Panc1 (cell line): ENCODE data around the gene MAP3K2. TPM values are rescaled to one million over a fixed set of nuclear protein-coding genes. Genes with fewer than 3 reads are reported as not detected.
A peak's percentile ranks its signal among the peaks of the same experiment; 100 is the strongest.

ENCODE experiments used
- ATAC-seq: fragments of 200-7000 bp; cut with Tn5 transposase; 2 replicates; pipeline ENCODE4 v1.9.1; 2020; ENCODE audit warnings: mild to moderate bottlenecking, moderate library complexity
- BruUV-seq: library from RNA; stranded (reverse); fragments of 400-500 nt; replicated peaks from 2 replicates; lab custom pipeline; 2021; lab: Mats Ljungman, UMichigan
- CTCF ChIA-PET: fragments of 300-600 bp; sonication (Branson Sonifier 250); formaldehyde crosslinking; loops from one replicate; lab custom pipeline; 2022; ENCODE audit warnings: antibody characterized with exemption; lab: Charles Lee
- POLR2A ChIA-PET: fragments of 300-600 bp; sonication (Branson Sonifier 250); formaldehyde crosslinking; loops from one replicate; lab custom pipeline; 2022; ENCODE audit warnings: antibody characterized with exemption; lab: Charles Lee
- DNase-seq: peaks from one replicate; pipeline ENCODE4 v3.0.0-alpha.2; 2010; ENCODE audit warnings: low read depth, low spot score
- H3K27ac ChIP-seq: 2 replicates; pipeline ENCODE4 v1.5.1; 2011; ENCODE audit warnings: mild to moderate bottlenecking, low read length, inconsistent platforms
- H3K27me3 ChIP-seq: fragments of 200-500 bp; sonication (Bioruptor generic); 2 replicates; pipeline ENCODE4 v1.6.0; 2014; ENCODE audit warnings: low read length, inconsistent platforms; ENCODE audit not compliant: control insufficient read depth, insufficient read depth
- H3K36me3 ChIP-seq: fragments of 200-500 bp; sonication (Bioruptor generic); 2 replicates; pipeline ENCODE4 v1.5.1; 2014; ENCODE audit warnings: inconsistent platforms, mild to moderate bottlenecking, low read length, moderate library complexity; ENCODE audit not compliant: control insufficient read depth, insufficient read depth
- H3K4me1 ChIP-seq: 2 replicates; pipeline ENCODE4 v1.5.1; 2011; ENCODE audit warnings: inconsistent platforms, mild to moderate bottlenecking, low read length, moderate library complexity; ENCODE audit not compliant: control insufficient read depth, insufficient read depth
- H3K4me3 ChIP-seq, 2 experiments: 2 replicates each; pipeline ENCODE4 v1.5.1; 2011 to 2012; ENCODE audit warnings: low read depth in 2 of 2, low read length in 2 of 2, mild to moderate bottlenecking in 2 of 2, inconsistent platforms in 1 of 2, moderate library complexity in 1 of 2
- H3K9me3 ChIP-seq: fragments of 200-500 bp; sonication (Bioruptor generic); 2 replicates; pipeline ENCODE4 v1.5.1; 2014; ENCODE audit warnings: low read depth, mild to moderate bottlenecking, inconsistent platforms, low read length, moderate library complexity; ENCODE audit not compliant: control insufficient read depth, insufficient read depth
- CTCF ChIP-seq: fragments of 450-650 bp; IDR thresholded peaks from 2 replicates; pipeline ENCODE4 v1.5.1; 2017; ENCODE audit warnings: mild to moderate bottlenecking
- POLR2AphosphoS5 ChIP-seq: IDR thresholded peaks from 2 replicates; pipeline ENCODE4 v1.6.1; 2012; ENCODE audit warnings: mild to moderate bottlenecking, low read depth, low read length, moderate library complexity
- REST ChIP-seq, 2 experiments: IDR thresholded peaks; 2 replicates each; pipeline ENCODE4 v1.6.1; 2011 to 2012; ENCODE audit warnings: low read depth in 2 of 2, control low read depth in 1 of 2, low read length in 1 of 2, mild to moderate bottlenecking in 1 of 2, moderate library complexity in 1 of 2; ENCODE audit not compliant: insufficient read depth in 1 of 2
- SIN3A ChIP-seq: IDR thresholded peaks from 2 replicates; pipeline ENCODE4 v1.6.1; 2012; ENCODE audit warnings: low read depth, mild to moderate bottlenecking, low read length, moderate library complexity, borderline replicate concordance; ENCODE audit not compliant: insufficient read depth
- TCF7L2 ChIP-seq: IDR thresholded peaks from 2 replicates; pipeline ENCODE4 v1.6.1; 2011; ENCODE audit warnings: mild to moderate bottlenecking, low read depth, low read length, inconsistent platforms
- in situ Hi-C: cut with HindIII; loops from 2 replicates; pipeline ENCODE4 v1.10.0; 2016; ENCODE audit warnings: low sequenced_read_pairs, low pct_unique_long_range_greater_than_20kb
- intact Hi-C: fragments of 100-400 bp; cut with micrococcal nuclease; formaldehyde crosslinking; loops from one replicate; pipeline ENCODE4 v1.10.0; 2022; ENCODE audit not compliant: unreplicated experiment
- total RNA-seq: library from RNA; stranded (reverse); gene quantifications from one replicate; pipeline ENCODE4 v1.2.1, GENCODE V29; 2021; ENCODE audit not compliant: unreplicated experiment

Gene MAP3K2
- total RNA-seq, 1 experiment from 2014 or later = 70.6 TPM

- Histone ChIP-seq H3K27ac (peak overlapping the region; percentile 74; the same call in 1 of the 2 replicates), H3K9me3 (no peaks in the 10 kb centered on the region), H3K4me1 (peaks cover 58% of the 10 kb centered on the region), H3K4me3 (no peak overlapping the region), H3K27me3 (no peaks in the 10 kb centered on the region), H3K36me3 (no peaks in the 10 kb centered on the region)
- DNase-seq (no peak), ATAC-seq (no peak)
- intact Hi-C loops = no loop called here
- BruUV-seq = no TSS peak
- ChIA-PET CTCF (interaction anchor here (0.6 kb wide), 1 partner anchor 77 kb away, joined by 3 read pairs; no protein-coding TSS in a partner anchor), POLR2A (interaction anchor here (0.6 kb wide), 1 partner anchor 192 kb away, joined by 3 read pairs; no protein-coding TSS in a partner anchor)
- TF ChIP-seq POLR2AphosphoS5 (no peak), TCF7L2 (no peak), CTCF (no peak), SIN3A (no peak), REST (IDR thresholded peaks at IDR 0.05; ENCODE audit: insufficient read depth in 1 of 2, low read depth in 2 of 2, low read length in 1 of 2) (no peak)
- in situ Hi-C loops = no loop called here
Measured at GRCh38 chr2:127404466-127405254, 16.9 kb upstream of the MAP3K2 start.

GRCh38 chr2:127403460-127403859 lies 15.7 kb upstream of the MAP3K2 start:
- TF ChIP-seq POLR2AphosphoS5 = no peak
- TF ChIP-seq TCF7L2 = no peak
- TF ChIP-seq REST (IDR thresholded peaks at IDR 0.05; ENCODE audit: insufficient read depth in 1 of 2, low read depth in 2 of 2, low read length in 1 of 2) = no peak
- TF ChIP-seq CTCF = no peak
- no peak for TF ChIP-seq SIN3A
- ChIA-PET CTCF (interaction anchor here (0.6 kb wide), 1 partner anchor 19 kb away, joined by 7 read pairs; no protein-coding TSS in a partner anchor), POLR2A (no interaction called here)
- in situ Hi-C loops (no loop called here), intact Hi-C loops (no loop called here)
- BruUV-seq = no TSS peak
- H3K4me1 ChIP-seq = peaks cover 55% of the 10 kb centered on the region
- ATAC-seq (no peak), DNase-seq (no peak)
- H3K36me3 ChIP-seq = no peaks in the 10 kb centered on the region
- H3K9me3 ChIP-seq = no peaks in the 10 kb centered on the region
- peak overlapping the region; percentile 68; the same call in 1 of the 2 replicates for H3K27ac ChIP-seq
- no peaks in the 10 kb centered on the region for H3K27me3 ChIP-seq
- no peak overlapping the region for H3K4me3 ChIP-seq
